Stomach (tissue), 9 donors: ENCODE data around the gene AKAP5. TPM values are rescaled to one million over a fixed set of nuclear protein-coding genes. Genes with fewer than 3 reads are reported as not detected.
A peak's percentile ranks its signal among the peaks of the same experiment; 100 is the strongest.

ENCODE experiments used
- DNase-seq, 2 donors: peaks; one replicate each; pipeline versions ENCODE4 v3.0.0 to v3.0.0-alpha.2; 2013 to 2019
- H3K27ac ChIP-seq, 5 donors: fragments of 200-600 bp in 4 of 5; sonication (generic) in 4 of 5; one replicate each; pipeline ENCODE4 v1.5.1; 2013 to 2019; ENCODE audit warnings: mild to moderate bottlenecking in 1 of 5, moderate library complexity in 1 of 5
- H3K27me3 ChIP-seq, 3 donors: fragments of 200-600 bp; sonication (generic); one replicate each; pipeline ENCODE4 v1.5.1; 2017 to 2019; ENCODE audit warnings: mixed run types in 1 of 3
- H3K36me3 ChIP-seq, 4 donors: fragments of 200-600 bp; sonication (generic); 1 replicate in 3 of 4; 2 replicates in 1 of 4; pipeline ENCODE4 v1.5.1; 2016 to 2019
- H3K4me1 ChIP-seq, 4 donors: fragments of 200-600 bp; sonication (generic); one replicate each; pipeline ENCODE4 v1.5.1; 2016 to 2019
- H3K4me3 ChIP-seq, 4 donors: fragments of 200-600 bp; sonication (generic) in 3 of 4; one replicate each; pipeline ENCODE4 v1.5.1; 2016 to 2019; ENCODE audit warnings: mild to moderate bottlenecking in 1 of 4
- H3K9me3 ChIP-seq, 4 donors: fragments of 200-600 bp; sonication (generic); one replicate each; pipeline ENCODE4 v1.5.1; 2016 to 2019
- EP300 ChIP-seq: sonication (generic); formaldehyde crosslinking; IDR thresholded peaks from one replicate; pipeline ENCODE4 v1.6.1; 2017; ENCODE audit warnings: antibody characterized with exemption
- POLR2A ChIP-seq, 4 donors: fragments of 450-650 bp; IDR thresholded peaks; one replicate each; pipeline ENCODE4 v1.6.1; 2016; ENCODE audit warnings: antibody characterized with exemption in 4 of 4, control low read depth in 2 of 4, mild to moderate bottlenecking in 1 of 4, moderate library complexity in 1 of 4
- POLR2AphosphoS5 ChIP-seq, 3 donors: sonication (generic); formaldehyde crosslinking; IDR thresholded peaks; one replicate each; pipeline ENCODE4 v1.6.1; 2016; ENCODE audit warnings: antibody characterized with exemption in 3 of 3
- WGBS, 5 donors: extraction: QIAGEN DNeasy Blood & Tissue Kit in 3 of 5; methylation state at CpG; one replicate each; pipeline versions ENCODE4 v1.1.5 to v1.1.7; 2013 to 2018; 5-methylcytosine and 5-hydroxymethylcytosine counted together
- intact Hi-C: fragments of 100-400 bp; cut with DNase I; formaldehyde crosslinking; loops from one replicate; pipeline ENCODE4 v1.15.1; 2023; ENCODE audit warnings: low total_unique reads
- polyA plus RNA-seq, 3 donors: library from polyadenylated mRNA; stranded (reverse); fragments of 200-250 nt; gene quantifications; one replicate each; pipeline ENCODE4 v1.2.3, GENCODE V29; 2013
- total RNA-seq, 5 donors: library from RNA; depleted of rRNA; stranded (reverse); fragments of >200 nt; gene quantifications; one replicate each; pipeline versions ENCODE4 v1.1.0 to v1.2.3, GENCODE V29; 2014 to 2016
- TF ChIP-seq, protein P1 (sequence below), 7 experiments: fragments of 450-650 bp in 4 of 7; fragments of 200-600 bp in 3 of 7; sonication (generic) in 3 of 7; IDR thresholded peaks; one replicate each; pipeline ENCODE4 v1.5.1; 2016 to 2019; ENCODE audit warnings: antibody characterized with exemption in 7 of 7, control low read depth in 2 of 7, mild to moderate bottlenecking in 1 of 7
- donor health status: healthy with polysubstance abuse.
- donor health status: Bipolar disorder and iron deficiency.
- donor health status: healthy.

Gene AKAP5
- total and polyA plus RNA-seq, 8 donors = 0.15 to 3.2 (median 0.72) TPM; not detected in 3

DNA sequence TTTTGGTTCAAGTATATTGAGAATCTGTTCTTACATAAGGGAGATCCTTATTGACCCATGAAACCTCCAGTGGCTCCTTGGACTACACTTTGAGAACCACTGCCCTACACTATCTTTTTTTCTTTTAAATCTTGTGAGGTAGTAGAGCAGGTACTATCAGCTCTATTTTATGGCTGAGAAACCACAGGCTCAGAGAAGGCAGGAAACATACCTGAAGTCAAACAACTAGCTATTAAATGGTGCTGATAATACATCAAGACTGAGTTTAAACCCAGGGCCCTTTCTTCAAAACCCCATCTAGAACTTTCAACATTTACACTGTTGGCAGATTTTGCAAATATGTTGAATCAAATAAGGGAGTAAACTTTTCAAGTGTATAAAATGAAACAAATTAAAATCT, 31.5 kb downstream of the AKAP5 start:
- intact Hi-C loops = no loop called here
- Histone ChIP-seq H3K27me3 (no peaks in the 10 kb centered on the region), H3K36me3 (peaks cover 0 to 27% (median 18%) of the 10 kb centered on the region in 4 donors), H3K27ac (no peak overlapping the region), H3K9me3 (no peaks in the 10 kb centered on the region), H3K4me3 (no peak overlapping the region), H3K4me1 (peaks cover 12 to 35% (median 18%) of the 10 kb centered on the region in 4 donors)
- TF ChIP-seq POLR2A (IDR thresholded peaks at IDR 0.05) = no peak
- TF ChIP-seq POLR2AphosphoS5 (IDR thresholded peaks at IDR 0.05) = no peak
- TF ChIP-seq, protein P1, sequence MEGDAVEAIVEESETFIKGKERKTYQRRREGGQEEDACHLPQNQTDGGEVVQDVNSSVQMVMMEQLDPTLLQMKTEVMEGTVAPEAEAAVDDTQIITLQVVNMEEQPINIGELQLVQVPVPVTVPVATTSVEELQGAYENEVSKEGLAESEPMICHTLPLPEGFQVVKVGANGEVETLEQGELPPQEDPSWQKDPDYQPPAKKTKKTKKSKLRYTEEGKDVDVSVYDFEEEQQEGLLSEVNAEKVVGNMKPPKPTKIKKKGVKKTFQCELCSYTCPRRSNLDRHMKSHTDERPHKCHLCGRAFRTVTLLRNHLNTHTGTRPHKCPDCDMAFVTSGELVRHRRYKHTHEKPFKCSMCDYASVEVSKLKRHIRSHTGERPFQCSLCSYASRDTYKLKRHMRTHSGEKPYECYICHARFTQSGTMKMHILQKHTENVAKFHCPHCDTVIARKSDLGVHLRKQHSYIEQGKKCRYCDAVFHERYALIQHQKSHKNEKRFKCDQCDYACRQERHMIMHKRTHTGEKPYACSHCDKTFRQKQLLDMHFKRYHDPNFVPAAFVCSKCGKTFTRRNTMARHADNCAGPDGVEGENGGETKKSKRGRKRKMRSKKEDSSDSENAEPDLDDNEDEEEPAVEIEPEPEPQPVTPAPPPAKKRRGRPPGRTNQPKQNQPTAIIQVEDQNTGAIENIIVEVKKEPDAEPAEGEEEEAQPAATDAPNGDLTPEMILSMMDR (IDR thresholded peaks at IDR 0.05) = no peak
- TF ChIP-seq EP300 = no peak
- DNase-seq = no peak

DNA sequence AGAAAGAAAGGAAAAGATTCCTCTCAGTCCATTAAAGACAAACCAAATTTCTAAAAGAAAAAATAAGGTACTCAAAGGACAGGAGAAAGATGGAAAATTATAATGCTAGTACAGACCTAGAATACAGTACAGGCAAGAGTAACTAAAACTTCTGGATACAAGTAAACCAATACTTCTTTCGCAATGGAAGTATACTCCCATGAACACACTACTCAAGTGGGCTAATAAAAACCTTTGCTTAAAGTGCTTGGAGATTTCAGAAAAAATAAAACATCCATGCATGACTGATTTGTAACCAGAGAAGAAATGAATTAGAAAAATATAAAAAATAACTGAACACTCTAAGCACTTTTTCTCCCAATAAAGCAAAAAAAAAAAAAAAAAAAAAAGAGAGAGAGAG, 34.8 kb downstream of the AKAP5 start:
- 95 to 100% (median 97%) methylated on average over 1 of the region's 1 CpG for whole genome bisulfite sequencing, 5 donors
- H3K9me3 ChIP-seq = no peaks in the 10 kb centered on the region
- TF ChIP-seq POLR2A (IDR thresholded peaks at IDR 0.05) (no peak), POLR2AphosphoS5 (IDR thresholded peaks at IDR 0.05) (no peak), EP300 (no peak)
- TF ChIP-seq, protein P1 (IDR thresholded peaks at IDR 0.05) = no peak
- no peak overlapping the region for H3K4me3 ChIP-seq
- no peak for DNase-seq
- H3K27me3 ChIP-seq = no peaks in the 10 kb centered on the region
- intact Hi-C loops = no loop called here
- peak overlapping the region in 1 of 5 donors; percentile 100 for H3K27ac ChIP-seq
- peaks cover 24 to 49% (median 33%) of the 10 kb centered on the region in 4 donors for H3K4me1 ChIP-seq
- H3K36me3 ChIP-seq = peaks cover 0 to 20% (median 9%) of the 10 kb centered on the region in 4 donors

- Histone ChIP-seq H3K36me3 (peaks cover 0 to 14% (median 0%) of the 10 kb centered on the region in 4 donors), H3K4me1 (peaks cover 32 to 59% (median 44%) of the 10 kb centered on the region in 4 donors), H3K27ac (peak overlapping the region; percentile 54 to 100 (median 98)), H3K27me3 (no peaks in the 10 kb centered on the region), H3K9me3 (no peaks in the 10 kb centered on the region), H3K4me3 (peak overlapping the region; percentile 1 to 88 (median 50))
- WGBS, 5 donors = 20 to 38% (median 27%) methylated on average over 7 to 8 of the region's 8 CpGs
- intact Hi-C loops = no loop called here
- DNase-seq = peak; percentile 43 to 55
- peak; percentile 62 to 81 (median 69) for TF ChIP-seq POLR2AphosphoS5 (IDR thresholded peaks at IDR 0.05)
- TF ChIP-seq, protein P1 (IDR thresholded peaks at IDR 0.05) = no peak
Observed at GRCh38 chr14:64501411-64502171, 36.3 kb downstream of the AKAP5 start.

DNA sequence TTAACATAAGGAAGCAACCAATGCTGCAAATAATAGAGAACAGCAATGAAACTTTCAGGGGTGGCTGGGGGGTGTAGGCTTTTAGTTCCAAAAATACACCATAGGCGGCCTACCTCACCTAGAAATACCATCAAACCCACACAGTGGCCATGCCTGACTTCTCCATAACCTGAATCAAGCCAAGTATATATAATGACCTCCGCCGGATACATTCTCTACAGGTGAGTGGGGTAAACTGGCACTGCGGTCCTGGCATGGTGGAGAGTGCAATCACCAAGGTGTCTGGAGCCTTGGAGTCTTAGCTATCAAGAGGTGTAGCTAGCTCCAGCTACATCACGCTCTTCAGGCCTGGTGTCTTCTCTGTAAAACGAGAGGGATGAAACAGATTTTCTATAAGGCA, 37.2 kb downstream of the AKAP5 start:
- 38 to 50% (median 41%) methylated on average over 6 of the region's 6 CpGs for WGBS, 5 donors
- DNase-seq = peak in 1 of 2 donors; percentile 27
- H3K4me3 ChIP-seq = peak overlapping the region; percentile 60 to 88 (median 72)
- H3K36me3 ChIP-seq = peaks cover 0 to 14% (median 0%) of the 10 kb centered on the region in 4 donors
- no peaks in the 10 kb centered on the region for H3K9me3 ChIP-seq
- H3K27me3 ChIP-seq = no peaks in the 10 kb centered on the region
- intact Hi-C loops = no loop called here
- TF ChIP-seq, protein P1 (IDR thresholded peaks at IDR 0.05) = no peak
- TF ChIP-seq POLR2A (IDR thresholded peaks at IDR 0.05) (no peak), POLR2AphosphoS5 (IDR thresholded peaks at IDR 0.05) (no peak), EP300 (no peak)
- H3K4me1 ChIP-seq = peaks cover 41 to 67% (median 50%) of the 10 kb centered on the region in 4 donors
- peak overlapping the region; percentile 93 to 100 (median 99) for H3K27ac ChIP-seq
